NCI-H2029 (cell line): ENCODE measurements around the gene CPT1A.

Experiments used
- DNase-seq: peaks from one replicate; lab custom pipeline; 2025; lab: John Stamatoyannopoulos, UW

The CPT1A gene

DNA sequence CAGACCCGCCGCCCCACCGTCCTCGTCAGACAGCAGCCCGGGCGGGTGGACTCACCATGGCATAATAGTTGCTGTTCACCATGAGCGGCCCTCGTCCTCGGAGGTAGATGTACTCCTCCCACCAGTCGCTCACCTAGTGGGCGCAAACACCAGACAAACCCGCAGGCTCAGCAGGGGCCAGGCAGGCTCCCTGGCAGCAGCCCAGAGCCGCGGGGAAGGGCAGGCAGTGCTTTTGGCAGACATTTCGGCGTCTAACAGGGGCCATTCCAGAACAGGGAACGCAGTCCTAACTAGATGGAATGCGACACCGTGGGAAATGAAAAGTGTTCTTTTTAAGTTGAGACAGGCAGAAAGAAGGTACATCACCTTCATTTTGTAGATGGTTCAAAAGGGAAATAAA, 44.9 kb downstream of the CPT1A start:
- no peak for DNase-seq

- no peak for DNase-seq
These were observed 49.2 kb downstream of the CPT1A start for GRCh38 chr11:68792400-68792966.

GRCh38 chr11:68784653-68785052, 57.1 kb downstream of the CPT1A start:
- no peak for DNase-seq

- DNase-seq: no peak
These were observed 58.4 kb downstream of the CPT1A start for GRCh38 chr11:68783216-68783821.

- DNase-seq: no peak
These were observed 59.0 kb downstream of the CPT1A start for GRCh38 chr11:68782711-68783110.

DNA sequence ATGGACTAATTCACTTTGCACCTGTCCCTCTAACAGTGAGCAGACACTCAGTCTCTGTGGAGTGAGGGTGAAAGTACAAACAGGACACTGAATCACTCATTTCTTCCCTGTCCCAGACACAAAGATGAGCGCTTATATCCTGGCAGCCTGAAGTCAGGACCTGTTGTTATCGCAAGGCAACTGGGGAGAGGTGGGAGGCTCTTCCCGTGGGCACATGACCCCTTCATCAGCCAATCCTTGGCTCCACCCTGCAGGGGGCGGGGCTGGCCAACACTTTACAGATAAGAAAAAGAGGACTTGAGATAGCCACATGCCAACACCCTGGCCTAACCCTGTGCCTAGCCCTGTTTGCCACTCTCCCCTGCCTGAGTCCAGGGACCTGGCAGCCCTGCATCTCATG, 60.9 kb downstream of the CPT1A start:
- no peak for DNase-seq

DNA sequence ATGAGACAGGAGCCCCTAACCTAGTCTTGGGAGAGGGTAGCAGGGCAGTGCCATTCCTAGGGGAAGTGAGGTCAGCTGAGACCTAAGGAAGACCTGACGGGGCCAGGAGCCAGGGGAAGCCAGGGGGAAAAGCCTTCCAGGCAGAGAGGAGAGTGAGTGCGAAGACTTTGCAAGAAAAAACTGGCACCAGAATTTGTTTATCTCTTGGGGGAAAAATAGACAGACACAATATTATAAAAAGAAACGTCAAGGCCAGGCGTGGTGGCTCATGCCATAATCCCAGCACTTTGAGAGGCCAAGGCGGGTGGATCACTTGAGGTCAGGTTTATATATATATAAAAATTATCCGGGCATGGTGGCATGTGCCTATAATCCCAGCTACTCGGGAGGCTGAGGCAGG, 63.5 kb downstream of the CPT1A start:
- DNase-seq: no peak

DNA sequence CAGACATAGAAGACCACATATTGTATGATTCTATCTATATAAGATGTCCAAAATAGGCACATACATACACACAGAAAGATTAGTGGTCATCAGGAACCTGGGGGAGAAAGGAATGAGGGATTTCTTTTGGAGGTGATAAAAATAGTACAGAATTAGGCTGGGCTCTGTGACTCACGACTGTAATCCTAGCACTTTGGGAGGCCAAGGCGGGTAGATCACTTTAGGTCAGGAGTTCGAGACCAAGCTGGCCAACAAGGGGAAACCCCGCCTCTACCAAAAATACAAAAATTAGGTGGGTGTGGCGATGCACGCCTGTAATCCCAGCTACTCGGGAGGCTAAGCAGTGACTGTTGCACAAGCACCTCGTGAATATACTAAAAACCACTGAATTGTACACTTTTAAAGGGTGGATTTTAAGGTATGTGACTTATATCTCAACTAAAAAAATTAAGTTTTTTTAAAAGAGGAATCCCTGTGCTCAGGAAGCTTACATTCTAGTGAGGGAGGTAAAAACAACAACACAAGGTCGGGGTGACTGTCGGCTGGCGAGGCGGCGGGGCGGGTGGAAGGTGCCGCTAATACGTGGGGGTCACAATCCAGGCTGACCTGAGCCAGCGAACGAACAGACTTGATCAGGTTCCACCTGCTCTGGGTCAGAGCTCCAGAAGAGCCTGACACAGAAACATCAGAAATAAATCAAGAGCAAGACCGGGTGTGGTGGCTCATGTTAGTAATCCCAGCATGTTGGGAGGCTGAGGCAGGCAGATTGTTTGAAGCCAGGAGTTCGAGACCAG, 65.1 kb downstream of the CPT1A start:
- DNase-seq: no peak

DNA sequence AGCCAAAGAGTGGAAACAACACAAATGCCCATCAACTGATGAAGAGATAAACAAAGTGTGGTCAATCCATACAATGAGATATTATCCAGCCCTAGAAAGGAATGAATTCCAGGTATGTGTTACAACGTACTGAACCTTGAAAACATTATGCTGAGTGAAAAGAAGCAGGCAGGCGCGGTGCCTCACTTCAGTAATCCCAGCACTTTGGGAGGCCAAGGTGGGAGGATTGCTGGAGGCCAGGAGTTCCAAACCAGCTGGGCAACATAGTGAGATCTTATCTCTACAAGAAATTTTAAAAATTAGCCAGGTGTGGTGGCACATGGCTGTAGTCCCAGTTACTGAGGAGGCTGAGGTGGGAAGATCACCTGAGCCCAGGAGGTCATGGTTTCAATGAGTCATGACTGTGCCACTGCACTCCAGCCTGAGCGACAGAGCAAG, 65.7 kb downstream of the CPT1A start:
- DNase-seq: no peak

DNA sequence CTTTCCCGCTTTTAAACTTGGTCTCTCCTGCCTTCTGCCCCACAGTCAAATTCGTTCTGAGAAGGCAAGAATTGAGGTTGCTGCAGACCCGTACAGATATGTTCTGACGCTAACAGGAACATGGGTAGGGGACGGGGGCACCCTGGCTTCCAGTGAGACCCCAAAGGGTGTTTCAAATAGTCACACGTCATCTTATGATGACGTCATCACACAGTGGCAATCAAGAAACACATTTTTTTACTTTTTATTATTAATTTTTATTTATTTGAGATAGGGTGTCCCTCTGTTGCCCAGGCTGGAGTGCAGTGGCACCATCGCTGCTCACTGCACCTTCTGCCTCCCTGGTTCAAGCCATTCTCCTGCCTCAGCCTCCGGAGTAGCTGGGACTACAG, 67.5 kb downstream of the CPT1A start:
- no peak for DNase-seq

GRCh38 chr11:68773521-68774193, 68.1 kb downstream of the CPT1A start:
- DNase-seq: no peak

GRCh38 chr11:68772936-68773335, 68.8 kb downstream of the CPT1A start:
- no peak for DNase-seq

DNA sequence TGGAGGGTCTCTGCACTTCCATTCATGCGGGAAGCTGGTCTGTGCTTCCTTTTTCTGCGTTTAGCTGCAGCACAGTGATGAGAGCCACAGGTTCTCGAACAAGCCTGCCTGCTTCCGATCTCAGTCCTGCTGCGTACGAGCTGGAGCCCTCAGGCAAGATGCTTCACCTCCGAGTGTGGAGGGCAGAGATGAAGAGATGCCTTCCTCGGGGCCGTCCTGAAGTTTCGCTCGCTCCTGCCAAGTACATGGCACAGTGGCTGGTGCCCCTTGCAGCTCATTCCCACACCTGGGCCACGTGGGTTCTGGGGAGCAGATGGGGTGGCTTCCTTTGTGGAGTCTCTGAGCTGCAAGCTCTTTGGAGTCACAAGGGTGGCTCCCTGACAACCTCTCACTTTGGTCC, 70.9 kb downstream of the CPT1A start:
- no peak for DNase-seq

GRCh38 chr11:68767672-68768071, 74.0 kb downstream of the CPT1A start:
- DNase-seq: no peak

DNA sequence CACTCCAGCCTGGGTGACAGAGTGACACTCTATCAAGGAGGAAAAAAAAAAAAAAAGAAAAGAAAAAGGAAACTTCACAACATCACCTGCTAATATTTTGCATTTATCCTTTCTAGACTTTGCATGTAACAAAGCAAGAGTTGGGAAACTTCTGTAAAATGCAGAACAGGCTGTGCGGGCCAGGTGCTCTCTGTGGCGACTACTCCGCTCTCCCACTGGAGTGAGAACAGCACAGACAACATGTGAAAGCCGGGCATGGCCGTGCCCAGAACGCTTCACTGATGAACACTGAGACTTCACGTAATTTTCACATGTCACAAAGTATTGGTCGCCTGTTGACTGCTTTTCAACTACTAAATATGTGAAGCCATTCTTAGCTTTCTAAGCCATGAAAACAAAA, 74.9 kb downstream of the CPT1A start:
- DNase-seq: no peak

- DNase-seq: no peak
These were observed 77.0 kb downstream of the CPT1A start for GRCh38 chr11:68764746-68765145.

- no peak for DNase-seq
These were observed 77.6 kb downstream of the CPT1A start for GRCh38 chr11:68763926-68764657.

GRCh38 chr11:68763181-68763721, 78.5 kb downstream of the CPT1A start:
- no peak for DNase-seq

DNA sequence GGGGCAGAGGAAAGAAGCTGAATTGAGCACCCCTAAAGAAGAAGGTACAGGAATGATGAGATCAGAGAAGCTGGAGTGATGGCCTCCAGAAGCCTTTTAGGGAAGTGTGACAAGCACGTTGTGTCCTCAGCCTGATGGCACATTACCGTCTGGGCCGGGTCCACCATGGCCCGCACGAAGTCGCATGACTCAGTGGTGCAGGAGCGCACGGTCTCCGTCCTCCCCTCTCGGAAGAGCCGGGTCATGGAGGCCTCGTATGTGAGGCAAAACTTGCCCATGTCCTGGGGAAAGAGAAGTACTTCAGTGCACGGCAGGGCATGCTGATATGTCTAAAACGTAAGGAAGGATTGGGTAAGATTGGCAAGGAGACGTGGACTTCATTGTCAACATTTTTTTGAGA, 79.2 kb downstream of the CPT1A start:
- no peak for DNase-seq

DNA sequence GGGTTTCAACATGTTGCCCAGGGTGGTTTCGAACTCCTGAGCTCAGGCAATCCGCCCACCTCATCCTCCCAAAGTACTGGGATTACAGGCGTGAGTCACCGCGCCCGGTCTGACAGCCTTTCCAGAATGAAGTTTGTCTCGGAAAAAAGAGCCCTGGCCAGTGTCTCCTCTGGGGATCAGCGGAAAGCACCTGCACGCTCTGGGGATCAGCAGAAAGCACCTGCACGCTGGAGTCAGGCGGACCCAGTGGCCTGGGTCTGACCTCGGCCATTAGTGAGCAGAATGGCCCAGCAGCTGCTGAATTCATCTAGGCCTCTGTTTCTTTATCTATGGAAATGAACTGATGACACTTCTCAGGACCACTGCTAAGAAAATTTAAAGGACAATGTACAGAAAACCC, 79.9 kb downstream of the CPT1A start:
- no peak for DNase-seq

DNA sequence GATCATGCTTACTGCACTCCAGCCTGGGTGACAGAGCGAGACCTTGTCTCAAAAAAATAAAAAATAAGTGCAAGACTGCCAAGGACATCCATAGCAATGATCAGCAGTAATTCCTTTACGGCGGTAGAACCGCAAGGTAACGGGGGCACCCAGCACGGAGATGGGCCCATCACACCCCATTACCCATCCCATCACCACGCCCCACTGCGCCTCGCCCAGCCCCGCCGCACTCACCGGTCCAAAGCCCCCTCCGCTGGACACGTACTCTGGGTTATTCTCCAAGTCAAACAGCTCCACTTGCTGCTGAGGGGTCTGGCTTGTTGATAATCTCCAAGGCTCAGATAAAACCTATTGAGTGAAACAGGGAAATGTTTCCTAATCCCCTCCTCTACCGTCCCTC, 81.7 kb downstream of the CPT1A start:
- DNase-seq: no peak

DNA sequence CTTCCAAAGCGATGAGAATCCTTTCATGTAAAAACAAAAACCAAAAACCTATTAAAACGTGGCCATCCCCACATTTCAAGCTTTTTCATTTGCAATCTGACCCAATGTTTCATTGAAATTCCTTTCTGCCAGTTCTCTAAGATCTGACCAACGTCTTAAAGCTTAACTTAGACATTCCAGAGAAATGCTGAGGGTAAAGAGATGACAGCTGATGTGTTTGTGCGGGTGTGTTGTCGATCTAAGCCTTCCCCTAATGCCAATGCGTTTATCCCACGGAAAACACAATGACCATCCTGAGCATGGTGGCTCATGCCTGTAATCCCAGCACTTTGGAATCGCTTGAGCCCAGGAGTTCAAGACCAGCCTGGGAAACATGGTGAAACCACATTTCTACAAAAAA, 84.0 kb downstream of the CPT1A start:
- DNase-seq: no peak
